ENCODE data around the gene CABLES2.

Gene CABLES2

DNA sequence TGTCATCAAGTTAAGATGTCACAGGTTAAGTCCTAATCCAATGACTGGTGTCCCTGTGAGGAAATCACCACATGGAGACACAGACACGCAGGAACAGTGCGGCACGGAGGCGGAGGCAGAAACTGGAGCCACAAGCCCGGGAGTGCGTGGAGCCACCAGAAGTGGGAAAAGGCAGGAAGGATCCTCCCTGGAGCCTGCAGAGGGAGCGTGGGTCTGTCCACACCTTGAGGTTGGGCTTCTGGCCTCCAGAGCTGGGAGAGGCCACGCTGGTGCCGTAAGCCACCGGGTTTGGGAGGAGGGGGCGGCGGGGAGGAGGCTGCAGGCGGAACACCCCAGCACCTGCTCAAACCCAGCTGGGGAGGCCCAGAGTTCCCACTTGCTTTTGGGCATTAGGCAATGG is 3.8 kb downstream of the CABLES2 start:
- no peak for DNase-seq

DNA sequence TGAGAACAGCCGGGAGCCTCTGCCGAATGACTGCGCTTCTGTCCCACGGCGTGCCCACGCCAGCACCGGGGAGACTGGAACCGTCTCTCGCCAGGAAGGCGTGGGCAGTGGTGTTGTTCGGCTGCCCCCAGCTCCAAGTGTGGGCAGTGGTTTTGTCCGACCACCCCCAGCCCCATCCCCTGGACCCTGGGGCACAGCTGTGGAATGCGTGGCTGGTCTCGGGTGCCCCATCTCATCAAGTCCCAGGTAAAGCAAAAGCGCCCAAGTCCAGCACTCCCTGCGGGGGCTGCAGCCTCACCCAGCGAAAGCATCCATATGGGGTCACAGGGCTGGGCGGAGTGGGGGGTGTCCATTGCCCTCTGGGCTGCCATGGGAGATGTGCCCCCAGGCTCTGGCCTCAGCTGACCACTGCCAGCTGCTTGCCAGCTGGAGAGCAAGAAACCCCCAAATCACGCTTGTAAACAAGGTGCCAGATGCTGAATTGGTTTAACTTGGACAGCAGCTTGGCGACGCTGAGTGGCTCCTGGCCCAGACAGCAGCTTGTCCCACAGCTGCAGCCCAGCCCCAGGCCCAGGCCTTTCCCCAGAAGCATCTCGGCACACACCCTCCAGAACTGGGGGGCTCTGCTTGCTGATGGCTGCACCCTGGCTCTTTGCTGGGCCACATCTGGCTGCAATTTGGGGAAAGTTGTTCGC is 4.5 kb downstream of the CABLES2 start:
- DNase-seq, result no peak

DNA sequence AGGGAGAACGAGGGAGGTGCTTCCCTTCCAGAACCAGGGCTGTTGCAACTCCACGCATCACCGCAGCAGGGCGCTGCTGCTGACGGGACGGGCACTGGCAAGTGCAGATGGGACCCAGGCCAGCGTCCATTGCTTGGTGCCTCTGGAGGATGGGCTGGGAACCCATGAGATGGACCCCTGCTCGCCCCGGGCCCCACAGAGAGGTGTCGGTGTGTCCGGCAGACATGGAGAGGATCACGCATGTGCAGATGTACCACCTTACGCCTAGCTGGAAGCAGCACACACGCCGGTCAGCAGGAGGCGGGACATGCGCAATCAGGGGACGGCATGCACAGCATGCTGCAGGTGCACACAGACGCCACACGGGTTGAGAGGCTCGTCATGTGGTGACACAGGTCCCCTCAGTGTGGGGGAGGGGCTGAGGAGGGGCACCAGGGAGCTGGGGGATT is 5.7 kb downstream of the CABLES2 start:
- no peak for DNase-seq

DNA sequence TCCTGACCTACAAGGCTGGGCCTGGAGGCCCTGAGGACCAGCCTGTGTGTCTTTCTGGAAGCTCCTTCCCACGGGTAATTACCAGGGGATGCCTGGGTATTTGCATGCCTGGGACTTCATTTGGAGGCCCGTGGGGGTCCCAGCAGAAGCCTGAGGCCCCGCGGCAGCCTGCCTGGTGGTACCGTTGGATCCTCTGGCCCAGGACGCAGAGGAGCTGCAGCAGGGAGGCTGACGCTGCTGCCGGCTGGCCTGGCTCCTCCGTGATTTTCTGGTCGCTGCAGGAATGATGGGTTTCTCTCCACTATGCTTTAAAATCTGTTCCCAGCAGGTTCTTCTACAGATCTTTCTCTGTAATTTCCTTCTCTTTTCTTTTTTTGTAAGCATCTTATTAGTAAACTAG is 6.5 kb downstream of the CABLES2 start:
- no peak for DNase-seq

DNA sequence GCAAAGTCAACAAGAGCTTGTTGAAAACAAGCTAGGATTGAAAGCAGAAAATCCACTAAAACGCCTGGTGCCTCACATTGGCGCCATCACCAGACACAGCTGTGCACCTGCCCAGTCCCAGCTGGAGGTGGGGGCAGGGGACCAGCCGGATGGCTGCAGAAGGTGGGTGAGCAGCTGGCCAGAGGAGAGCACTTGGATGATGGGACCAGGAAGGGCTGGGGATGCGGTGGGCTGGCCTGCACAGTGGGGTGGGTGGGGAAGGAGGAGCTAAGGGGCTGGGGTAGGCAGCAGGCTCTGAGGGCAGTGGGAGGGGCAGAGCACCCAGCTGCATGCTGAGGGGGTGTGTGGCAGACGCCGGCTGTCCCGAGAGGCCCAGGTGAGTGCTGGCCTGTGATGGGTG is 7.1 kb downstream of the CABLES2 start:
- no peak for DNase-seq

DNA sequence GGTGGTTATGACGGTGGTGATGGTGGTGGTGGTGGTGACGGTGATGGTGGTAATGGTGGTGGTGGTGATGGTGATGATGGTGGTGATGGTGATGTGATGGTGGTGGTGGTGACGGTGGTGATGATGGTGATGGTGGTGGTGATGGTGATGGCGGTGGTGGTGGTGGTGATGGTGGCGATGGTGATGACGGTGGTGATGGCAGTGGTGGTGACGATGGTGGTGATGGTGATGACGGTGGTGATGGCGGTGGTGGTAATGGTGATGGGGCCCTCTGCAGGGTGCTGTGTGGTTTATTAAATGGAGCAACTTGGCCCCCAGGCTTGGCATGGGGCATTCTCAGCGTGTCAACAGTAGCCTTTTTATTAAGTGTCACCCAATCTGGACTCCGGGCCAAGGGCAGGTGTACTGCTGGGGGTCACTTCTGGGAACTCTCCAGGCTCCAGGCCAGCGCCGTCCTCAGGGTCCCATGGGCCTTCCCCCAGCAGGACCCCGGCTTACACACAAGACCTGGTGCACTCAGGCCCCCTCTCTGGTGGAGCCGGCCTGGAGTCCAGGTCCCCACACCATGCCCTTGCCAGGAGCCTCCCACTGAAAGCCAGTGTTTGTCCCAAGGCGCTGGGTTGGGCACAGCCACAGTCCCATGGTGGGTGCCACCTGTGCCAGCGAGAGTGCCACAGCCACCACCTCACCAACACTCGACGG is 8.8 kb downstream of the CABLES2 start:
- DNase-seq, result no peak

DNA sequence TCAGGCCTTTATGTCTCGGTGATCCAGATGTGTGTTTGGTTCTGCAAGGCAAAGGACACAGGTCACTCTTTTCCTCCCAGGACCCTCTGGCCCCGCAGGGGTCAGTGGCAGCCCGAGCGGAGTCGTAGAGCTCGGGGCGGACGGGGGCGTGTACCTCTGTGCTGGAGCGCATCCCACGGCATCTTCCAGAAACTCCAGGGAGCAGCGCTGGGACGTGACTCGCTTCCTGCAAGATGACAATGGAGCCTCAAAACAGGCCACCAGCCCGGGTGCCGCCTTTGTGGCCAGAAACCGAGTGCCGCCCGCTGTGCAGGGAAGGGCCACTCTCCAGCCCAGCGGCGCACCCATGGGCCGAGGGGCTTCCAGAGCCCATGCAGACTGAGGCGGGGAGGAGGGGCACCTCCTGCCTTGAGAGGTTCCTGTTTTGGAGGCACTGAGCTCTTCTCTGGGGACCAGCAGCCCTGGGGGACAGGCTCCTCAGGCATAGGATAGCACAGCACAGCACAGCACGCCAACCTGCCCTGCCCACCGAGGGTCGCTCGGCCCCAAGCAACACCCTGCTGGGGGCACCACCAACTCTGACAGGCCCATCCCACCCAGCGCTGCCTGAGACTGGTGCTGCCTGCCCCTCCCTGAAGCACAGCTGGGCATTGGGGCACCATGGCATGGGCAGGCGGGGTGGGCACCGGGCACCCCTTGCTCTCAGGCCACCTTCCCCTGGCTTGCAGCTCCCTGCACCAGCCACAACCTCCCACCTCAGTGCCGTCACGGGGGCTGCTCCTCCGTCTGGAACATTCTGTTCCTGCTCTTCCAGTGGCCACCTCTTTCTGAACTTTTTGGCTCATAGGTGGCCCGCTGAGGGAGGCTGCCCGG is 10.5 kb downstream of the CABLES2 start:
- DNase-seq, result no peak

DNA sequence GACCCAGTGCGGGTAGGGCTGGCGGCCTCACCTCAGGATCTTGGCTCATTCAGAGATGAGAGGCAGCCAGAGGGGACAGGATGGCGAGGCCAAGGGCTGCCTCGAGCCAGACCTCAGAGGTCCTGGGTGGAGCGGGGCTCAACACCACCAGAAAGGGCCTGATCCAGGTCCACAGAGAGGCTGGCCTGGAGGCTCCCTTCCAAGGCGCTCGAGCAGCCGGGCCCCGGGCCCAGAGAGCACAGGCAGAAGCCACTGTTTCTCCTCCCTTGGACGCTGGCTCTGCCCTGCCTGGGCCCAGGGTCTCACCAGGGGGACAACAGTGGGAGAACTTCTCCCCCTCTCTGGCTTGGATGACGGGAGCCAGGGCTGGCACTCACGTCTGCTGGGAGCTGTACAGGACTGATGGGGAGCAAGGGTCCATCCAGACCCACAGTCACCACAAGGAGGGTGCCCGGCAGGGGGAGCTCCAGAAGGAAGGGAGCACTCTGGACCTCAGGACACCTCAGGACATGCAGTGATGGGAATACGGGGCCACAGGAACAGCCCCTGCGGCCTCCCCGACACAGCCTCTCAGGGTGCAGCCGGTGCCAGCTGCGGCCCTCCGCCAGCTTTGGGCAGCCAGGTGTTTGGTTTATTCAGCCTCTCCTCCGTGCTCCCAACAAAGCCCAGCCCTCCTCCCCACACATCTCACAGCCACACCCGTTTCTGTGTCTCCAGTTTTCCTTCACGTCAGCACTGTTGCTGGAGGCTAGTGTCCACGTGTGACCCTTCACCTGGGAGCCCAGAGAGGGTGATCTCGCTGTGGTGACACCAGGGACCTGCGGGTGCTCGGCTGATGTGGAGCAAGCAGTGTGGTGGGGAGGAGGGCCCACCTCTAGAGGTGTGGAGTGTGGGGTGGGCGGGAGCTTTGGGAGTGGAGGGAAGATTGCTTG is 11.5 kb downstream of the CABLES2 start:
- no peak for DNase-seq

DNA sequence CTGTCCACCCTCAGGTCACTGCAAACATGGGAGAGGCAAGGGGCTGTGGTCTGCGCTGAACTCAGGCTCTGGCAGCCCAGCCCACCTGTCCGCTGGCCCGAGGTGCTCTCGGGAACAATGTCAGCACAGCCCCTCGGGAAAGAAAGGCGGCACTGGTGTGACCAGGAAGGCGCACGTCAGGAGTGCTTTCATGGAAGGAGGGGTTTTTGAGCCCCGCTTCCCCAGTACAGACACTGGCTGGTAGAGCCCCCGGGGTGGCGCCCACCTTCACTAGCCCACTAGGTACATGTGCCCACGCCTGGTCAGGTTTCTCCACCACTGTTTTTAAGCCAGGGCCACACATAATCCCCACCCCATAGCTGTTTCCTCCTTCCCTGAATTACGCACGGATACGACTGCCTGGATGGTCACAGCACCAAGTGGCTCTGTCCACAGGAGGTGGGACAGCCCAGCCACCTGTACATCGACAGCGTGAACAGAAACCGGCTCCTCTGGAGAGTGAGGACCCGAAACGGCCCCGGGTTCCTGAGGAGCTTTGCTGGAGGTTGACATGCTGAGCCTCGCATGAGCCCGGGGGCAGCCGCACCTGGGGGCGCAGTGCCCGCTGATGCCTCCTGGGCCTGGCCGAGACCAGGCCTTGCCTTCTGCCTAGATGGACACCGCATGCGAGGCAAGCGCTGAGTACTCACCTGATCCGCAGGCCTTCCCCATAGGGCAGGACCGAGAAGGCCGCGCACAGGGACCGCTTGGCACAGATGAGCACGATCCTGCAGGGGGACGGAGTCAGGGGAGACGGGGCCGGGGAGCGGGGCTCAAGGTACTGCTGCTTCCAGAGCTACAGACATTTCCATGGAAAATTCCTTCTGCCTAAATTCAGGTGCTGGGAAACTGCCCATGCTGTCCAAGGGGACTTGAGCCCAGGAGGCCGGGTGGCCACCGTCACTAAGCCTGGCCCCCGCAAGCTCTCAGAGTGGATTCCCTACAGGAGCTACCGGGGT is 12.5 kb downstream of the CABLES2 start:
- DNase-seq, result no peak

DNA sequence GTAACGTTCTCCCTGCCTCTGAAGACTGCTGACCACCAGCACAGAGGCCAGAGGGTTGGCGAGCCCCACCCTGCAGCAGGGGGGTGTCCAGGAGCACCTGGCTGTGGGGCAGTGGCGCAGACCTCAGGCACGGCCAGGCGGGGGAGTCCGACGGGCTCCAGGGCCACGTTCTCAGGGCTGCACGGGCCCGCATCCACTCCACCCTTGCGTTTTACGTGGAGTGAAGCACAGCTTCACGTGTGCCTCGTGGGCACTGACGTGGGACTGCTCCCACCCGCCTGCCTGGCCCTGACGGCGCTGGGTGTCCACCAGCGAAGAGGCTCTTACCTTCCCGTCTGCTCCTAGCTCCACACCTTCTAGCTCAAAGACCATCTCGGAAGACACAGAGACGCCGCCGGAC is 13.3 kb downstream of the CABLES2 start:
- no peak for DNase-seq

DNA sequence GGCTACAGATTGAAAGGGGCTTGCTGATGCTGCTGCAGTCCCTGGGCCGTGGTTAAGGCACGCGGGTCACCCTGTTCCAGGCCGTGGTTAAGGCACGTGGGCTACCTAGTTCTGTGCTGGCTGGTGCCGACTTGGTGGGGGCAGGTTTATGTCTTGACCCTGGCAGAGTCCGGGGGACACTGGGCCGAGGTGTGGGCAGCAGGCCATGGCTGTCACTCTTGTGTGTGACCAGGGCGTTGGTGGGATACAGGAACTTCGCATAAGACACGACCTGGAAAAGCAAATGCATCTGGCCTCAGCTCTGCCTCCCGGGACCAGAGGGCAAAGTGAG is 13.8 kb downstream of the CABLES2 start:
- DNase-seq, result no peak

DNA sequence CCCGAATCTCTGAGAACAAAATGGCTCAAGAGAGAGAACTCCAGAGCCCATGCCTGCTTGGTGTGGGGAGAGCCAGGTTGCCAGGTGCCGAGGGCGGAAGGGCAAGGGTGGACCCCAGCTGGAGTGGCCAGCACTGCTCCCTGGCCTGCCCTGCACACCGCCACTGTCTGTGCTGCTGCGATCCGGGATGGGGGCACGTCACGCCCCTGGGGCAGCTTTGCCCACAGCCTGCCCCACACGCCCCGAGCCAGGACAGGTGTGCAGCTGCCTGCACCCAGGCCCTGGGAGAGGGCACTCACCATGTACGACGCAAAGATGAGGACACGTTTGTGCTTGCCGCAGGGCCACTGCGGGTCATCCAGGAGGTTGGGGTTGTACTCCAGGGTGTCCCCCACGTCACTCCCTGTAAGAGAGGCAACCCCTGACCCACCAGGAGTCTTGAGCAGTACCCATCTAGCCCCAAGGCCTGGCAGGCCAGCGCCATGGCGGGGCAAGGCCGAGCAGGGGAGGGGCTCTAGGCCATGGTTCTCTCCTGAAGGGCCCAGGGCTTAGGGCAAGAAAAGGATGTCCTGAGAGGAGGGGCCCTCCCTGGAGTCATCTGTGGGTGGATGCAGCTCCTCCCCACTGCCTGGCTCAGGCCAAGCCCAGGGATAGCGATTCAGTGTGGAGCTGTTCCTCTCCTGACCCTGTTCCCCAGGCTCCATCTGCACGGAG is 14.3 kb downstream of the CABLES2 start:
- no peak for DNase-seq

DNA sequence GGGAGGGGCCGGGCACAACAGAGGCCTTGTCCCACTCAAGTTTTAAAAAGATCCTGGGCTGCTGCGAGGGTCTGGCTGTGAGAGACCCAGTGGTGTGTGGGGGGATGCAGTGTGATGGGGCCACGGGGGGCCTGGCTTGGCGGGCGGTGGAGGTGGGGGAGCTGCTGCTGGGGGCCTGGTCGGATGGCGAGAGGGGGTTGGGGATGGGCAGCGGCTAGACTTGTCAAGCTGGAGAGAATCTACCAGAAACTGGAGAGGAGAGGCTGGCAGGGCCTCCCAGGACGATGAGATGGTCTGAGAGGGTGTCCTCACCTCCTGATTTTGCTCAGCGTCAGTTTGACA is 15.0 kb downstream of the CABLES2 start:
- DNase-seq, result no peak

DNA sequence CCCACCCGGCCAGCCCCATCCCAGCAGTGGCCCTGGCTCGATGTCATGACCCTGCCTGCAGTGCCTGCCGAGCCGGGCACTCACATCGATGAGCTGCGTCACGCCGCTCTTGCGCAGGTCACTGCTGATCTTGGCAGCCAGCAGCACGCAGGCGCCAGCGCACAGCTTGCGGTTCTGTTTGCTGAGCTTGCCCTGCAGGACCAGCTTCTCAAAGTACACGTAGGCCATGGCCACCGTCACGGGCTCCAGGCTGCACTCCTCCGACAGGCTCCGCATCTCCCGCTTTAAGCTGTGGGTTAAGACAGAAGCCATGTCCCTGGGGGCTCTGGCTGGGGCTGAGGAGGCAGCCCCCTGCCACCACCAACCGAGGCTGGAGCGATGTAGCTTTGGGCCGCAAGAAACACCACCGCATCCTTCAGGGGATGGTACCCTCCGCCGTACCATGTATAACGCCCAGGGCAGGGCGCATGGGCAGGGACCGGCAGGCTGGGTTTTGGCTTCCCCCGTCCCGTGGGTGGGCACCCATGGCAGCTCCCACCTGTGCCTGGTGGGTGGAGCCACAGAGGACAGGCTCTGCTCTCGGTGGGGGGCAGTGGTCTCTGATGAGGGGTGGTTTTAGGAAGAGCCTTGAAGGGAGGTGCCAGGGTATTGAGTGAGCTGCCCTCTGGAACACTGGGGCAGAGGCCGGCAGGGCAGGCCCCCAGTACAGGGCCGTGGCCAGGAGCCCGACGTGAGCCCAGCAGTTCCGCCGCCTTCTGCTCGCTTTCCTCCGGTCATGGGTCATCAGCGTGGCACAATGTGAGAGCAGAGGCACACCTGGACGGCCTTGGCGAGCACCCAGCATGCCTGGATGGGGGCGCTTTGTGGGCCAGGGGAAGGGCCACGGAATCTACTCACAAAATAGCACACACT is 15.7 kb downstream of the CABLES2 start:
- DNase-seq, result no peak

DNA sequence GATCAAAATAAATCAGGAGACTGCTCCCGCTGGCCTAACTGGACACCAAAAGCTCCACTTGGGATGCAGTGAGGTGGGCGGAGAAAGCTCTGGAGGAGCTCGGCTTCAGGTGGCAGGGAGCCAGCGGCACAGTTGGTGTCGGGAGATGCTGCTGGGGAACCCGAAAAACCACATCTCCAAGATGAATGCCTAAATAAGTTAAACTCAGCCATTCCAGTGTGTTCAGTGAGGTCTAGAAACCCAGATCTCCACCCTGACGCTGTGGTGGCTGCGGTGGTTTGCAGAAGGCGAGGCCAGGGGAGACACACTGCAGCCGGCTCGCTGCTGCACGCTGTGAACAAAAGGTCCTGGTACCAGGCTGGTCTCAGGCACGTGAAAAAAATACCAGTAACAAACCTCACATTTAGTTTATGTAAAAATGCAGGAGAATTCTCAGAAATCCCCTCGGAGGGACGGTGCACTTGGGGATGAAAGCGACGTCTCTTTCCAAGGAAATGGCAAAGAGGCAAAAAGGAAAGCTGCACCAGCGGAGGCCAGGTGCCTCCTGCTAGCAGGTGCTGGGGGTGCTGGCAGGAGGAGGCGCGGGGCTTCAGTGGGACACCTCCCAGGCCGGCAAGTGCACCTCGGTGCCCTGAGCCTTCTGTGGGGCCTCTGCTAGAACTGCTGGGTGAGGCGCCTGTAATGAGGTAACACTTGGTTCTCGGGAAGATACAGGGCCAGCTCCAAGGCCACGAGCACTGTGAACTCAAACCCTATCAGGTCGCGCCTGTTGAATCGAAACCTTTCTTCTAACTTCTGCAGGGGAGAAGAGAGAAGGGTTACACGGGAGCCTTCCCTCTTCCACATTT is 16.5 kb downstream of the CABLES2 start:
- no peak for DNase-seq

DNA sequence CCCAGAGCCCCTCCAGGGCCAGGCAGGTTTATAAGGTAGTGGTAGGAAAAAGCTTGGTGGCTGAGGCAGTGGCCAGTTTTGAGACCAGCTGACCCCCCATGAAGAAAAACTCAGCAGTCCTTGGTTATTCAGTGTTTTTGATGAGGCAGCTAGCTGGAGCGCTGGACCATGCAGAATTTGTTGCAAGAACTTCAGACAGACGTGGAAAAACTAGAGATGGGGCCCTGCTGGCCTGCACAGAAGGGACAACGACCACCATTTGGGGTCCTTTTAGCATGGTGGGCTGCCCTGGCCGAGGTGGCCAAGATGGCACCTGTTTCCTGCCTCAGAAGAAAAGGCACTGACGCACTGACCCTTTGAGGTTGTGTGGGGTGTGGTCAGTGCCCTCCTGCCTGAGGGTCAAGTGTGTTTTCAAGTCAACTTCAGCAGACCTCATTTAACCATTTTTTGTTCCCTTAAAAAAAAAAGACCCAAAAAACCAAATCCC is 17.4 kb downstream of the CABLES2 start:
- no peak for DNase-seq

DNA sequence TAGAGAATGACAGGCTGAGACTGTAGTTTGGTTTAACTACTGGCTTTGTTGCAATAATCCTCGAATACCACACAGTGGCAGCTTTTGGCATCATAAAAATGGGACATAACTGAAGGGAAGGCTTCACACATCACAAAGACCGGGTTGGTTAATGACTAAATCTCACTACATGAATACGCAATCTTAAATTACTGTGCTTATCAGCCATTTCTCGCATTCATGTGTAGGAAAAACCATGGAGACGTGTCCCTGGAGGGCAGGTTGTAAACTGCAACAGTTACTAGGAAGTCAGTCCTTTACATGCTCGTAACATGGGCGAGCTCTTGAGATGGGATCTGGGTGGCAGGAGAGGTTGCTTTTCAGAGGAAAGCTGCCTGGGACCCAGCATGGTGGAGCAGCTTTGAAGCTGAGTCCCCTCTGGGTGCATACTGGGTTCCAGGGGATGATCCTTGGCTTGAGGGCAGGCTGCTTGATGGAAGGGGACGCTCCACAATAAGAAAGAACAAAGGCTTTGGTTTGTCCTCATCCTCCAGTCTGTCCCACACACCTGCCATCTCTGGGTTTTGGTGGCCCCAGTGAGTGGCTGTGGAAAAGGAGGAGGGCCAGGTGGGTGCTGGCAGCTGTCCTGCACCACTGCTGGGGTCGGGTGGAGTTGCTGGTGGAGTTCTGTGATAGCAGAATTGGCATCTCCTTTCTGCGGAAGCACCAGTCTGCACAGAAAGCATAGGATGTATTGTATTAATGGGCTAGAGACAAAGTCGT is 18.1 kb downstream of the CABLES2 start:
- DNase-seq, result no peak

All from amniotic stem cell (primary cell).